OCI-LY7 (cell line): ENCODE results near the gene CDK2AP2. TPM values are rescaled to one million over a fixed set of nuclear protein-coding genes. Genes with fewer than 3 reads are reported as not detected.
A peak's percentile ranks its signal among the peaks of the same experiment; 100 is the strongest.

ENCODE experiments used
- BruUV-seq: library from RNA; stranded (reverse); fragments of 400-500 nt; replicated peaks from 2 replicates; lab custom pipeline; 2021; lab: Mats Ljungman, UMichigan
- CTCF ChIA-PET: fragments of 300-600 bp; sonication (Branson Sonifier 250); formaldehyde crosslinking; loops from one replicate; lab custom pipeline; 2022; ENCODE audit warnings: antibody characterized with exemption; ENCODE audit not compliant: unreplicated experiment; lab: Charles Lee
- POLR2A ChIA-PET: fragments of 300-600 bp; sonication (Branson Sonifier 250); formaldehyde crosslinking; loops from one replicate; lab custom pipeline; 2022; ENCODE audit warnings: antibody characterized with exemption; lab: Charles Lee
- DNase-seq: peaks from one replicate; pipeline ENCODE4 v3.0.0-alpha.2; 2015; ENCODE audit warnings: low spot score
- H2AFZ ChIP-seq: fragments of 200-600 bp; sonication (generic), shearing (Covaris generic); 2 replicates; pipeline ENCODE4 v1.6.1; 2014; ENCODE audit warnings: mild to moderate bottlenecking, antibody characterized with exemption, low read length, moderate library complexity
- H3K27ac ChIP-seq: fragments of 200-600 bp; sonication (generic); 2 replicates; pipeline ENCODE4 v1.5.1; 2014; ENCODE audit warnings: mixed run types, low read depth, mild to moderate bottlenecking, moderate library complexity, low read length, inconsistent platforms; ENCODE audit not compliant: poor library complexity, severe bottlenecking
- H3K36me3 ChIP-seq: fragments of 200-600 bp; sonication (generic); 2 replicates; pipeline ENCODE4 v1.6.1; 2014; ENCODE audit warnings: mild to moderate bottlenecking, antibody characterized with exemption, low read length, moderate library complexity, mixed read lengths; ENCODE audit not compliant: insufficient read depth
- H3K4me1 ChIP-seq: fragments of 200-600 bp; sonication (generic); 2 replicates; pipeline ENCODE4 v1.5.1; 2014; ENCODE audit warnings: mild to moderate bottlenecking, low read length; ENCODE audit not compliant: insufficient read depth, poor library complexity, severe bottlenecking
- H3K4me2 ChIP-seq: fragments of 200-600 bp; sonication (generic); 2 replicates; pipeline ENCODE4 v1.6.1; 2014; ENCODE audit warnings: mild to moderate bottlenecking, low read length
- H3K4me3 ChIP-seq: fragments of 200-600 bp; sonication (generic); 2 replicates; pipeline ENCODE4 v1.5.1; 2014; ENCODE audit warnings: mild to moderate bottlenecking, low read depth, low read length; ENCODE audit not compliant: poor library complexity, severe bottlenecking
- H3K79me2 ChIP-seq: fragments of 200-600 bp; sonication (generic); 2 replicates; pipeline ENCODE4 v1.6.1; 2016; ENCODE audit warnings: low read depth, mild to moderate bottlenecking, low read length, moderate library complexity, mixed read lengths; ENCODE audit not compliant: insufficient read depth
- H3K9me2 ChIP-seq: fragments of 200-600 bp; sonication (generic); 2 replicates; pipeline ENCODE4 v1.6.1; 2016; ENCODE audit warnings: mild to moderate bottlenecking, low read length, mixed read lengths; ENCODE audit not compliant: insufficient read depth
- H3K9me3 ChIP-seq: fragments of 200-600 bp; sonication (generic); 2 replicates; pipeline ENCODE4 v1.6.1; 2014; ENCODE audit warnings: mild to moderate bottlenecking, mixed run types, low read length, mixed read lengths
- H4K20me1 ChIP-seq: fragments of 200-600 bp; sonication (generic); 2 replicates; pipeline ENCODE4 v1.6.1; 2014; ENCODE audit warnings: mild to moderate bottlenecking, antibody characterized with exemption, low read length, moderate library complexity, mixed read lengths; ENCODE audit not compliant: insufficient read depth
- CTCF ChIP-seq: fragments of 200-600 bp; sonication (generic); conservative IDR thresholded peaks from 2 replicates; pipeline ENCODE4 v1.5.1; 2014; ENCODE audit warnings: mild to moderate bottlenecking, antibody characterized with exemption, low read length, moderate library complexity, mixed read lengths
- EZH2phosphoT487 ChIP-seq: fragments of 200-600 bp; sonication (generic); IDR thresholded peaks from 2 replicates; pipeline ENCODE4 v1.6.1; 2018; ENCODE audit warnings: low read depth, borderline replicate concordance, mild to moderate bottlenecking, mixed run types, antibody characterized with exemption, low read length, moderate library complexity, mixed read lengths
- intact Hi-C: fragments of 100-400 bp; cut with micrococcal nuclease; formaldehyde crosslinking; loops from one replicate; pipeline ENCODE4 v1.10.0; 2022; ENCODE audit not compliant: unreplicated experiment
- total RNA-seq, 2 experiments: library from RNA; depleted of rRNA in 1 of 2; stranded (reverse); fragments of >200 nt in 1 of 2; shearing (Covaris generic) in 1 of 2; gene quantifications; 2 replicates each; pipeline ENCODE4 v1.2.3, GENCODE V29; 2014 to 2022

CDK2AP2 gene
- total RNA-seq, 2 experiments from 2014 or later, result 71.5 to 90.2 TPM

DNA sequence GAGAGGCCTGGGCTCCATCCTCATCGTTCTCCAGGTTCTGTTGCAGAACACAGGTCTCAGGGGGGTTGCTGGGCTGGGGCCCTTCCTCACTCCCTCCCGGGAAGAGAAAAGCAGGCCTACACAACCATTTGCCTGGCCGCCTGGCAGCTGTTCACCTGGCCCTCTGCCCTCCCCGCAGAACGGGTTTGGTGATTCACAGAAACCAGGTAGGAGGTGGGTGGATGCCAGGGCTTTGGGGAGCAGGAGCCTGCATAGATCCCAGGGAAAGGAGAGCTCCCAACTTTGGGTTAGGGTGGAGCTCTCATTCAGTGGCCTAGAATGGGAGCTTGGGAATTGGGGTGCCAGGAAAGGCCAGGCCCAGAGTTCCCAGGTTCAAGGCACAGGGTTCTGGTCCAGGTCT, 39.9 kb downstream of the CDK2AP2 start:
- intact Hi-C loops, result loop anchor here (1.0 to 5.0 kb wide), 3 partner anchors 25 to 116 kb away; partner anchors contain the start of genes CORO1B and POLD4
- ChIA-PET CTCF (interaction anchor here (1.2 to 1.3 kb wide), 2 partner anchors 29 to 61 kb away, joined by 3 read pairs; no protein-coding TSS in a partner anchor), POLR2A (interaction anchor here (0.7 to 4.2 kb wide), 12 partner anchors 8 to 994 kb away, joined by 3 to 20 read pairs (median 4); partner anchors contain the start of genes AIP, CORO1B, PPP1CA and PTPRCAP)

GRCh38 chr11:67466962-67467771, 40.8 kb downstream of the CDK2AP2 start:
- Histone ChIP-seq H3K9me3 (no peaks in the 10 kb centered on the region), H2AFZ (no peak overlapping the region), H3K36me3 (no peaks in the 10 kb centered on the region; the same call in 1 of the 2 replicates), H3K4me1 (peaks cover 59% of the 10 kb centered on the region), H3K27ac (peak overlapping the region; percentile 76), H3K79me2 (peaks cover 23% of the 10 kb centered on the region; the same call in 1 of the 2 replicates), H3K4me3 (peak overlapping the region; percentile 87), H4K20me1 (no peaks in the 10 kb centered on the region), H3K9me2 (no peaks in the 10 kb centered on the region), H3K4me2 (peak overlapping the region; percentile 100)
- CTCF ChIA-PET, result interaction anchor here (0.5 kb wide), 1 partner anchor 114 kb away, joined by 3 read pairs; no protein-coding TSS in a partner anchor
- BruUV-seq, result no TSS peak
- TF ChIP-seq EZH2phosphoT487, result no peak
- TF ChIP-seq CTCF, result no peak
- DNase-seq, result peak; percentile 23
- intact Hi-C loops, result loop anchor here (5.0 kb wide), 1 partner anchor 115 kb away; the partner anchor contains the start of gene POLD4
- POLR2A ChIA-PET, result interaction anchor here (0.6 to 4.2 kb wide), 6 partner anchors 9 to 63 kb away, joined by 5 to 20 read pairs (median 6); partner anchors contain the start of genes AIP, CORO1B, PTPRCAP and TBC1D10C

More for the DNA sequence above, 39.9 kb downstream of the CDK2AP2 start:
- BruUV-seq, result TSS peak; percentile 27
- H3K27ac ChIP-seq, result peak overlapping the region; percentile 76
- DNase-seq, result peak; percentile 32
- TF ChIP-seq CTCF (no peak), EZH2phosphoT487 (no peak)
- H3K9me2 ChIP-seq, result no peaks in the 10 kb centered on the region
- H2AFZ ChIP-seq, result no peak overlapping the region
- H3K4me2 ChIP-seq, result peak overlapping the region; percentile 100
- H3K4me3 ChIP-seq, result peak overlapping the region; percentile 87
- no peaks in the 10 kb centered on the region for H3K9me3 ChIP-seq
- no peaks in the 10 kb centered on the region for H4K20me1 ChIP-seq
- peaks cover 23% of the 10 kb centered on the region; the same call in 1 of the 2 replicates for H3K79me2 ChIP-seq
- H3K36me3 ChIP-seq, result no peaks in the 10 kb centered on the region; the same call in 1 of the 2 replicates
- H3K4me1 ChIP-seq, result peaks cover 59% of the 10 kb centered on the region
